ENCODE results near the gene PMM2.

PMM2 gene

GRCh38 chr16:8889893-8890548, 92.4 kb downstream of the PMM2 start:
- no peak for DNase-seq

GRCh38 chr16:8890549-8890921, 92.9 kb downstream of the PMM2 start:
- DNase-seq: no peak

GRCh38 chr16:8892101-8892575, 94.5 kb downstream of the PMM2 start:
- DNase-seq: no peak

GRCh38 chr16:8893426-8893825, 95.8 kb downstream of the PMM2 start:
- DNase-seq: no peak

- no peak for DNase-seq
These were observed 96.5 kb downstream of the PMM2 start for GRCh38 chr16:8893976-8894690.

GRCh38 chr16:8894736-8895334, 97.2 kb downstream of the PMM2 start:
- no peak for DNase-seq

GRCh38 chr16:8898660-8899318, 101.2 kb downstream of the PMM2 start:
- no peak for DNase-seq
